GM18909 (cell line): ENCODE results near the gene GSTA3.
"Not testable (repeated sequence)": the region's sequence is repeated elsewhere in the genome, so short reads cannot be mapped to it uniquely, and the experiment has no call there.

ENCODE experiments used
- ATAC-seq: cut with Tn5 transposase; IDR thresholded peaks from one replicate; pipeline ENCODE4 v1.9.1; 2021; ENCODE audit warnings: mild to moderate bottlenecking; ENCODE audit not compliant: unreplicated experiment, poor library complexity

The GSTA3 gene

GRCh38 chr6:52918027-52918686, 8.7 kb upstream of the GSTA3 start:
- ATAC-seq = not testable (repeated sequence)

DNA sequence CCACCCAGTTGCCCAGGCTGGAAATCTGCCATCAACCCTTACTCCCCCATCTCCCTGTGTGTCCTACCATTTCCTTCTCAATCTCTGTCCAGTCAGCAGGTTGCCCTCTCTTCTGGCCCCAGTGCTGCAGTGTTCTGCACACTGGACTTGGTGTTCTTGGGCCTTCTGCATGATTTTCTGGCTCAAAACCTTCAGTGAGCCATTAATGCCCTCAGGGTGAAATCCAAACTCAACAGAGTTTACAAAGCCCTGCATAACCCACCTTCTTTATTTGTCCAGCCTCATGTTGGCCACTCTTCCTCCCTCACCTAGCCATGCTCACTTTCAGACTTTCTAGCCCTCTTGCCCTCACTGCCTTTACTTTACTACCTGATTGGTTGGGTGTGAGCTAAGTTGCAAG, 5.0 kb upstream of the GSTA3 start:
- no peak for ATAC-seq

- ATAC-seq = no peak
These were observed 593 bp upstream of the GSTA3 start for GRCh38 chr6:52910091-52910490.

GRCh38 chr6:52909131-52909530, 367 bp downstream of the GSTA3 start:
- no peak for ATAC-seq

DNA sequence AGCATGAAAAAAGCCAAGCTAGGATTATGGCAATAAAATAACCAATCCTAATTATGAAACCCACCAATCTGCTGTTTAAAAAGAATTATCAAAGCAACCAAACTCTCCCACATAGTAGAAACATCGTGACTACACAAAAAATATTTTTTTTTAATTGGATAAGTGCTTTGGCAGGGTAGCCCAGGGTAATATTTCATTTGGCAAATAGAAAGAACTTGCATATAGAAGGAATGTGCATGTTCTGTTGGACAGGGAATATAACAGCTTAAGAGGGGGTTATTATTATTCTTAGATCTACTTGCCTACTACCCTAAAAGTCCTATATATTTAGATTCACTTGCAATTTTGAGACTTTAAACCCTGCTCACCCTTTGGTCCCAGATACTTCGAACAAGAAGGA, 972 bp downstream of the GSTA3 start:
- no peak for ATAC-seq

GRCh38 chr6:52904562-52905279, 4.8 kb downstream of the GSTA3 start:
- ATAC-seq = no peak

DNA sequence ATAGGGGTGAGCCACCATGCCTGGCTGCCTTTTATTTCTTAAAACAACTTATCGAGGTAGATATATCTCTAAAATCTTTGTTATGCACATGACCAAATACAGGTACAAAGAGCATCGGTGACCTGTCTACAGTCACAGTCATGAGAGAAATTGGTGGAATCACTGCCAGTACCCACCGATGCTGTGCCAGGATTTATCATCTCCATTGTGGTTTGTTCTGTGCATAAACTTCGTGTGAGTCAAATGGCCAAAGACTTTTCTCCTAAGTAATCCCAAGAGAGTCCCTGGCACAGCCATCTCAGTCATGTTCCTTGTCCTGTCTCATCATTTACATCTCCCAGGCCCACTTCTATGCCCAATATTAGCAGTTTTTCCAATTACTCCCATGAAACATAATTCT, 9.0 kb downstream of the GSTA3 start:
- no peak for ATAC-seq

- ATAC-seq = not testable (repeated sequence)
These were observed 13.7 kb downstream of the GSTA3 start for GRCh38 chr6:52895790-52896189.

DNA sequence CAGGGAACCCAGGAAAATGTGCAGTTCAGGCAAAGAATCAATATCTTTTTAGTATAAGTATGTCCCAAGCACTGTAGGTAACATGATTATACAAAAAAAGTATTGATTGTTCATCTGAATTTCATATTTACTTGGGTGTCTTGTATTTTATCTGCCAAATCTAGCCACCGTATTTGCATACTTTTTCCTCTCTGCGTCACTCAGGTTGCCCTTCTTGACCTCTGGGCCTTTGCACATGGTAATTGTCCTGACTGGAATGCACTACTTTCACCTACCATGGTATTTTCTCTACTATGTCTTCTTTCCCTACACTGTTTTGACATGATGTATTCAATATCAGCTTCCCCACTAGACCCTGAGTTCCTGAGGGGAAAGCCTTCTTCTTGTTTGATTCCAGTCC, 15.2 kb downstream of the GSTA3 start:
- no peak for ATAC-seq

- no peak for ATAC-seq
These were observed 15.7 kb downstream of the GSTA3 start for GRCh38 chr6:52893803-52894202.

- no peak for ATAC-seq
These were observed 16.3 kb downstream of the GSTA3 start for GRCh38 chr6:52893221-52893620.

DNA sequence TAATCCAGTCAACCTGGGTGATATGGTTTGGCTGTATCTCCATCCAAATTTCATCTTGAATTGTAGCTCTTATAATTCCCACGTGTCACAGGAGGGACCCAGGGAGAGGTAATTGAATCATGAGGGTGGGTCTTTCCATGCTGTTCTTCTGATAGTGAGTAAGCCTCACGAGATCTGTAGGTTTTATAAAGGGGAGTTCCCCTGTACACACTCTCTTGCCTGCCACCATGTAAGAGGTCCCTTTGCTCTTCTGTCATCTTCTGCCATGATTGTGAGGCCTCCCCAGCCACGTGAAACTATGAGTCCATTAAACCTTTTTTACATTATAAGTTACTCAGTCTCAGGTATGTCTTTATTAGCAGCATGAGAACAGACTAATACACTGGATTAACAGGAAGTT, 19.5 kb downstream of the GSTA3 start:
- no peak for ATAC-seq

DNA sequence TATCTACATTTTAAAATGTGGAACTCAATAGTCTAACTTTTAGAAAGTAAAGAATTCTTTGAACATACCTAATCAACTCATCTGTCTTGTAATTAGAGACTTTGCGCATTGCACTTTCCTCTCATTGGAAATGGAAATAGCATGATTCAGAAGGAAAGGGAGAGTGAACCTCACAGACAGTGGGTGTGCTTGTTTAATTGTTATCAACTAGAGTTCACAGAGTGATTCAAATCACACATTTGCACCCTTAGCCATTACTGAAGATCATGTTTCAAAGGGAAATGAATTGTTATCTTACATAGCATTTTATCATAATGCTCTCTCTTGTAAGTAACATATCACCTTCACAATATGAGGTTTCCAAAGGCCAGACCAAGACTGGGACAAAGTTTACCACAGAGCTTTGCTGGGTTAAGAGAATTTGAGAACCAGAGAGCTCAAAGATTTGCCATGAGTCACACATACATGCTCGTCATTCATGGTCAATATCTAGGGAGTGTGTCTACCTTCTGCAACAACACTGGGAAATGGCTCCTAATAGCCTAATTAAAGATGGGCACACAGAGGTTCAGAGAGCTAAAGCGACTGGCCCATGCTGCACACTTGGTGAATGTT, 21.5 kb downstream of the GSTA3 start:
- ATAC-seq = no peak

GRCh38 chr6:52881996-52882841, 27.3 kb downstream of the GSTA3 start:
- ATAC-seq = peak; percentile 100

DNA sequence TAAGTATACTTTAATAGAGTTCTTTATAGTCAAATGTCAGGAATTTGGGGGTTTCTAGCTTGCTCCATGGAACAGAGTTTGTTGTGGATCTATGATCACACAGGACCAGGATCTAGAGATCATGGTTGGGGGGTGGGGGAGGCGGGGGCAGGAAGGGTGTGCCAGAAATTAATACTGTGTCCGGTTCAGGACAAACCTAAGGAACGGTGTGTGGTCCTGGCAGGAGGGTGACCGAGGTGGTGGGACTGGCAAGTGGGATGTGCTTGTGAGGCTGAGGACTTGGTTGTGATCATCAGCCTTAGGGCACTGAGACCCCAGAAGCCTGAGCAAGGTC, 27.9 kb downstream of the GSTA3 start:
- ATAC-seq = no peak

DNA sequence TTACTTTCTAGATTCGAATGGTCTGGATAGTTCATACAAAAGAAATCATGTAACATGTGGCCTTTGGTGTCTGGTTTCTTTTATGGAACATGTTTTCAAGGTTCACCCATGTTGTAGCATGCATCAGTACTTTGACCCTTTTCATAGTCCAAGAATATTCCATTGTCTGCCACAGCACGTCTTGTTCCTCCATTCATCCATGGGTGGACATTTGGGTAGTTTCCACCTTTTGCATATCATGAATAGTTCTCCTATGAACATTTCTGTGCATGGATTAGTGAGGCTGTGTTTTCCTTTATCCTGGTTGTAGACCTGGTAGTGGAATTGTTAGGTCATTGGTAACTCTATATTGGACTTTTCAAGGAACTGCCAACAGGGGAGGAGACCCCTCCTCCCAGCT, 31.7 kb downstream of the GSTA3 start:
- no peak for ATAC-seq

DNA sequence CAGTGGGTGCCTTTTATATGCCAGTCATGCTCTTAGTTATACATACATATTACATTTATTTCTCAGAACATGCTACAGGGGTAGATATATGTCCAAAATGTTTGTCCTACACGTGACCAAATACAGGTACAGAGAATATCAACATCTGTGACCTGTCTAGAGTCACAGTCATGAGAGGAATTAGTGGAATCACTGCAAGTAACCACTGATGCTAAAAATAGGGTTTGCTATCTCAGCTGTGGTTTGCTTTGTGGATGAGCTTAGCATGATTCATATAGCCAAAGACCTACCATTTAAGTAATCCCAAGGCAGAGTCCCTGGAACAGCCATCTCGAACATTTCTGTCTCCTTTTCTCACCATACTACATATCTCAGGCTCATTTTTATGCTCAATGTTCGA, 32.3 kb downstream of the GSTA3 start:
- ATAC-seq = no peak

GRCh38 chr6:52876056-52876787, 33.3 kb downstream of the GSTA3 start:
- no peak for ATAC-seq

GRCh38 chr6:52872031-52872430, 37.5 kb downstream of the GSTA3 start:
- no peak for ATAC-seq

DNA sequence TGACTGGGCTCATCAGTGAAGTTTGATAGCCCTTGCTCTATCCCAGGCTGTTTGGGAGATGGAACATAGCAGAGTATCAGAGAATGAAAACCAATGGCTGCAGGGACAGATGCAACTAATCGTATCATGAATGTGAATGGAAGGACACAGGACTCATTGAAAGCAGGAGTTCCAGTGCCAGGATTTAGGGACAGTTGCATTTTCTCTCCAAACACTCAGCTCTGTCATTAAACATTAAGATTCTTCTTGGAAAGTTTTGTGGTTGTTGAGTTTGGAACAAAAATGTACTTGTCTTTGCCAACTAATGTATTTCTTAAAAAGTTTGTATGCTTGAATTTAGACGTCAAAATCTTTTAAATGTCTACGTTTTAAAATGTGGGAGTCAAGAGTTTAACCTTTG, 37.9 kb downstream of the GSTA3 start:
- no peak for ATAC-seq
